CD4-positive, alpha-beta T cell (primary cell): ENCODE data around the gene MECR. TPM values are rescaled to one million over a fixed set of nuclear protein-coding genes. Genes with fewer than 3 reads are reported as not detected.
A peak's percentile ranks its signal among the peaks of the same experiment; 100 is the strongest.

Experiments used
- ATAC-seq: fragments of 200-7000 bp; cut with Tn5 transposase; one replicate; pipeline ENCODE4 v1.10.0; 2022; ENCODE audit warnings: mild to moderate bottlenecking; ENCODE audit not compliant: poor library complexity
- CTCF ChIA-PET: fragments of 350-600 bp; sonication (Branson Sonifier 250); formaldehyde crosslinking; loops from one replicate; lab custom pipeline; 2021; ENCODE audit warnings: antibody characterized with exemption, inconsistent platforms; lab: Charles Lee
- POLR2A ChIA-PET: fragments of 350-600 bp; sonication (Branson Sonifier 250); formaldehyde crosslinking; loops from one replicate; lab custom pipeline; 2021; ENCODE audit warnings: antibody characterized with exemption, inconsistent platforms; lab: Charles Lee
- DNase-seq, 14 experiments: peaks; one replicate each; pipeline ENCODE4 v3.0.0-alpha.2; 2013 to 2020; ENCODE audit warnings: mixed read lengths in 2 of 14
- H3K27ac ChIP-seq, 2 donors: one replicate each; pipeline versions ENCODE4 v1.5.1 to v1.7.0; 2013; ENCODE audit warnings: low read length in 2 of 2, low read depth in 1 of 2, mild to moderate bottlenecking in 1 of 2
- H3K27me3 ChIP-seq, 2 experiments: 1 replicate in 1 of 2; 2 replicates in 1 of 2; pipeline versions ENCODE4 v1.6.1 to v1.7.0; 2013; ENCODE audit warnings: low read length in 2 of 2, control low read depth in 1 of 2, mild to moderate bottlenecking in 1 of 2, moderate library complexity in 1 of 2; ENCODE audit not compliant: insufficient read depth in 2 of 2, control insufficient read depth in 1 of 2
- H3K36me3 ChIP-seq: one replicate; pipeline ENCODE4 v1.6.1; 2013; ENCODE audit warnings: low read length, control low read depth; ENCODE audit not compliant: insufficient read depth
- H3K4me1 ChIP-seq: one replicate; pipeline ENCODE4 v1.6.1; 2013; ENCODE audit warnings: low read length, control low read depth; ENCODE audit not compliant: insufficient read depth
- H3K4me3 ChIP-seq: one replicate; pipeline ENCODE4 v1.5.1; 2013; ENCODE audit warnings: mild to moderate bottlenecking, low read length, moderate library complexity
- H3K9me3 ChIP-seq, 2 experiments: 1 replicate in 1 of 2; 2 replicates in 1 of 2; pipeline versions ENCODE4 v1.6.1 to v1.7.0; 2013; ENCODE audit warnings: low read length in 2 of 2, mild to moderate bottlenecking in 2 of 2, control low read depth in 1 of 2, moderate library complexity in 1 of 2; ENCODE audit not compliant: control insufficient read depth in 1 of 2, insufficient read depth in 1 of 2
- H3K27ac Mint-ChIP-seq: one replicate; pipeline ENCODE4 v1.8.0; 2020; ENCODE audit warnings: mixed read lengths
- H3K27me3 Mint-ChIP-seq: one replicate; pipeline ENCODE4 v1.8.0; 2021; ENCODE audit warnings: mixed read lengths
- H3K36me3 Mint-ChIP-seq: one replicate; pipeline ENCODE4 v1.8.0; 2021; ENCODE audit warnings: low read depth, mixed read lengths
- H3K4me1 Mint-ChIP-seq: one replicate; pipeline ENCODE4 v1.8.0; 2021; ENCODE audit warnings: low read depth, mixed read lengths
- H3K4me3 Mint-ChIP-seq: one replicate; pipeline ENCODE4 v1.8.0; 2020; ENCODE audit warnings: mild to moderate bottlenecking, mixed read lengths
- H3K9me3 Mint-ChIP-seq: one replicate; pipeline ENCODE4 v1.8.0; 2020; ENCODE audit warnings: mixed read lengths
- CTCF ChIP-seq: fragments of 200-600 bp; IDR thresholded peaks from one replicate; pipeline ENCODE4 v1.8.0; 2022; ENCODE audit warnings: antibody characterized with exemption, mild to moderate bottlenecking
- intact Hi-C, 2 experiments: fragments of 100-400 bp; cut with DNase I in 1 of 2; cut with micrococcal nuclease in 1 of 2; formaldehyde crosslinking; loops; one replicate each; pipeline versions ENCODE4 v1.15.1 to v1.9.0; 2023 to 2025; cut with DNase I, micrococcal nuclease
- total RNA-seq, 174 experiments: library from RNA in 2 of 174; stranded (reverse) in 2 of 174; gene quantifications; one replicate each; pipeline ENCODE4 v1.2.3 and lab custom pipeline; 2021 to 2026

The MECR gene
- total RNA-seq, 2 experiments from 2014 or later = 5.5 to 6.6 TPM

GRCh38 chr1:29237129-29237821, 6.5 kb upstream of the MECR start:
- H3K4me3 ChIP-seq = peak overlapping the region; percentile 39
- no peaks in the 10 kb centered on the region for H3K36me3 ChIP-seq
- ChIA-PET CTCF (interaction anchor here (1.2 to 1.6 kb wide), 3 partner anchors 55 to 1143 kb away, joined by 3 to 9 read pairs (median 3); partner anchors contain the start of gene SRSF4), POLR2A (interaction anchor here (1.0 kb wide), 1 partner anchor 1143 kb away, joined by 4 read pairs; no protein-coding TSS in a partner anchor)
- DNase-seq = peak in 4 of 14 experiments; percentile 9 to 56 (median 34)
- Mint-ChIP-seq H3K27ac (no peak overlapping the region), H3K4me1 (peaks cover 23% of the 10 kb centered on the region), H3K36me3 (no peaks in the 10 kb centered on the region), H3K9me3 (no peaks in the 10 kb centered on the region), H3K4me3 (peak overlapping the region; percentile 77), H3K27me3 (peaks cover 64% of the 10 kb centered on the region)
- peaks cover 34 to 51% of the 10 kb centered on the region in 2 experiments for H3K27me3 ChIP-seq
- intact Hi-C loops = loop anchor here (2.0 to 10.0 kb wide), 5 partner anchors 870 to 1688 kb away; no protein-coding TSS in a partner anchor
- peaks cover 23% of the 10 kb centered on the region for H3K4me1 ChIP-seq
- no peaks in the 10 kb centered on the region for H3K9me3 ChIP-seq
- H3K27ac ChIP-seq = no peak overlapping the region
- no peak for TF ChIP-seq CTCF
- ATAC-seq = peak; percentile 35

GRCh38 chr1:29236712-29237128, 6.0 kb upstream of the MECR start:
- ATAC-seq = no peak

More at GRCh38 chr1:29236712-29237128, 6.0 kb upstream of the MECR start:
- Histone ChIP-seq H3K27ac (no peak overlapping the region), H3K36me3 (no peaks in the 10 kb centered on the region), H3K4me1 (peaks cover 23% of the 10 kb centered on the region), H3K4me3 (peak overlapping the region; percentile 39), H3K9me3 (no peaks in the 10 kb centered on the region), H3K27me3 (peaks cover 34 to 51% of the 10 kb centered on the region in 2 experiments)
- Mint-ChIP-seq H3K4me1 (peaks cover 23% of the 10 kb centered on the region), H3K9me3 (no peaks in the 10 kb centered on the region), H3K36me3 (no peaks in the 10 kb centered on the region), H3K27me3 (peaks cover 63% of the 10 kb centered on the region), H3K4me3 (peak overlapping the region; percentile 77), H3K27ac (no peak overlapping the region)
- no peak for TF ChIP-seq CTCF
- intact Hi-C loops = loop anchor here (1.0 to 10.0 kb wide), 7 partner anchors 613 to 1688 kb away; no protein-coding TSS in a partner anchor
- POLR2A ChIA-PET = interaction anchor here (1.0 kb wide), 1 partner anchor 1144 kb away, joined by 4 read pairs; no protein-coding TSS in a partner anchor
- CTCF ChIA-PET = interaction anchor here (1.2 to 1.6 kb wide), 3 partner anchors 55 to 1144 kb away, joined by 3 to 9 read pairs (median 3); partner anchors contain the start of gene SRSF4
- no peak for DNase-seq
